Esophagus muscularis mucosa (tissue), 4 donors: ENCODE results near the gene ASB2. TPM values are rescaled to one million over a fixed set of nuclear protein-coding genes. Genes with fewer than 3 reads are reported as not detected.

Source experiments
- DNase-seq: peaks from one replicate; pipeline ENCODE4 v3.0.0-alpha.2; 2017; ENCODE audit errors: extremely low spot score
- H3K27ac ChIP-seq, 4 donors: fragments of 200-600 bp; sonication (generic); replicated peaks in 1 of 4; 1 replicate in 3 of 4; 2 replicates in 1 of 4; pipeline ENCODE4 v1.5.1; 2016 to 2019; ENCODE audit warnings: mild to moderate bottlenecking in 1 of 4
- H3K27me3 ChIP-seq, 4 donors: fragments of 200-600 bp; sonication (generic); one replicate each; pipeline versions ENCODE4 v1.5.1 to v1.6.0; 2016 to 2019
- H3K36me3 ChIP-seq, 4 donors: fragments of 200-600 bp; sonication (generic); one replicate each; pipeline ENCODE4 v1.5.1; 2016 to 2019
- H3K4me1 ChIP-seq, 4 donors: fragments of 200-600 bp; sonication (generic); one replicate each; pipeline ENCODE4 v1.5.1; 2016 to 2019
- H3K4me3 ChIP-seq, 4 donors: fragments of 200-600 bp; sonication (generic); 1 replicate in 2 of 4; 2 replicates in 2 of 4; pipeline ENCODE4 v1.5.1; 2016 to 2019; ENCODE audit warnings: mild to moderate bottlenecking in 4 of 4, moderate library complexity in 1 of 4
- H3K9me3 ChIP-seq, 4 donors: fragments of 200-600 bp; sonication (generic); 1 replicate in 3 of 4; 2 replicates in 1 of 4; pipeline ENCODE4 v1.5.1; 2016 to 2019
- CTCF ChIP-seq, 3 experiments: fragments of 200-600 bp in 2 of 3; fragments of 450-650 bp in 1 of 3; sonication (generic) in 2 of 3; IDR thresholded peaks; one replicate each; pipeline ENCODE4 v1.5.1; 2017 to 2019; ENCODE audit warnings: antibody characterized with exemption in 3 of 3, mild to moderate bottlenecking in 2 of 3, moderate library complexity in 1 of 3
- EP300 ChIP-seq: sonication (generic); formaldehyde crosslinking; IDR thresholded peaks from one replicate; pipeline ENCODE4 v1.6.1; 2017; ENCODE audit warnings: antibody characterized with exemption
- POLR2A ChIP-seq: fragments of 450-650 bp; IDR thresholded peaks from one replicate; pipeline ENCODE4 v1.6.1; 2017; ENCODE audit warnings: antibody characterized with exemption, moderate library complexity, mild to moderate bottlenecking, low read depth
- POLR2AphosphoS5 ChIP-seq, 2 donors: sonication (generic); formaldehyde crosslinking; IDR thresholded peaks; one replicate each; pipeline ENCODE4 v1.6.1; 2017; ENCODE audit warnings: antibody characterized with exemption in 2 of 2
- WGBS: methylation state at CpG from one replicate; pipeline ENCODE4 v1.1.5; 2018; 5-methylcytosine and 5-hydroxymethylcytosine counted together
- intact Hi-C: fragments of 100-400 bp; cut with DNase I; formaldehyde crosslinking; loops from one replicate; pipeline ENCODE4 v1.15.1; 2023
- total RNA-seq, 4 donors: library from RNA; depleted of rRNA; stranded (reverse); fragments of >200 nt; gene quantifications; one replicate each; pipeline versions ENCODE4 v1.1.0 to v1.2.1, GENCODE V29; 2016

ASB2 gene
- total RNA-seq, 4 donors from 2014 or later = 53.5 to 164 (median 105) TPM

DNA sequence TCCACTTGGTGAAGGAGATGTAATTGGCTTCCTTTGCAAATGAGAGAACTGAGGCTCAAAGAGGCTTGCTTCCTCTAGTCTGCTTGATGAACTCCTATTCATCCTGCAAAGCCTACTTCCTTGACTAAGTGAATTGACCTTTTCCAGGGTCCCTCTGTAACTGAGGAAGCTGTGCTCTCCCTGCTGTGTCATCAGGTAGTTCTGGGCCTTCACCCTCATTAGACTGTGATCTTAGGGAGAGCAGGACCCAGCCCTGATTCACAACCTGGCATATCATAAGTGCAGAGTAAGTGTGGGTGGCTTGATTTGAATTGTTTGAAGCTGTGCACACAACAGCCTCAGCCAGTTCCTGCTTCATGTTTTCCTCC is 16.3 kb downstream of the ASB2 start:
- DNase-seq = no peak
- TF ChIP-seq CTCF (IDR thresholded peaks at IDR 0.05) = no peak
- TF ChIP-seq EP300 = no peak
- no peak for TF ChIP-seq POLR2AphosphoS5 (IDR thresholded peaks at IDR 0.05)
- TF ChIP-seq POLR2A = no peak
- Histone ChIP-seq H3K4me1 (peaks cover 67 to 90% (median 85%) of the 10 kb centered on the region in 4 donors), H3K36me3 (peaks cover 0 to 40% (median 20%) of the 10 kb centered on the region in 4 donors), H3K9me3 (no peaks in the 10 kb centered on the region), H3K27ac (peak overlapping the region; percentile 78 to 94 (median 90)), H3K4me3 (no peak overlapping the region), H3K27me3 (no peaks in the 10 kb centered on the region)
- intact Hi-C loops = no loop called here

DNA sequence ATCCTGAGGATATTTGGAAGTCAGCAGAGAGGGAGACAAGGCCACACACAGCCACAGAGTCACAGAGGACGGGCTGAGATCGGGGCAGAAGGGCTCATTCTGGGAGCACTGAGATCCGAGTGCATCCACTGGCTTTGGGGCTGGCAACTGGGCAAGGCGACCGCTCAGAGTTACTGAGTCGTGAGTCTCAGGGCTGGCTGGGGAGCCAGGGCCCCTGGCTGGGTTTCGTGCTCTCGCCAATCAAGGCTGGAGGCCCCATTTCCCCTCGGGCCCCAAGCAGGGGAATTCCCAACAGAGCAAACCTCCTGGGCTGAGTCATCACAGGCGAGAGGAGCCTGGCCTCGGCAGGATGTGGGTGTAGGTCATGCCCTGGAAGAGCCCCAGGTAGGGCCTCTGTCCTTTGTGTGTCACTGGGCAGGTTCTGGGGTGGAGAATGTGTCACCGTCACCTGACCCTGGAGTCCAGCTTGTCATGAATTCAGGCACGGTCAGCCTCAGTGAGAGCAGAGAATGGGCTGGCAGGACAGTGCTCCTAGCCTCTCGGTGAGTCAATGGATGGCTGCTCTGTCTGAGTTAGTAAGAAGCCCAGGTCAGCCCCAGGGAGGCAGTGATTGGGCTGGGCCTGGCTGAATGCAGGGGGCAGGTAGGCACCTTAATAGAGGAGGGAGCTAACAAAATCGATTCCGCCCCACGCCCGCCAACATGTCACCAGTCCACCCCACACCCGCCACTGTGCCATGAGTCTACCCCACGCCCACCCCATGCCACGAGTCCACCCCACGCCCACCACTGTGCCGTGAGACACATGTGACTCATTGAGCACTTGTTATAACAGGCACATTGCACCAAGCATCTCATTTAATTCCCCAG is 16.9 kb downstream of the ASB2 start:
- peaks cover 64 to 90% (median 84%) of the 10 kb centered on the region in 4 donors for H3K4me1 ChIP-seq

GRCh38 chr14:93958567-93959238 is 17.7 kb downstream of the ASB2 start:
- no peaks in the 10 kb centered on the region for H3K9me3 ChIP-seq
- 76% methylated on average over 7 of the region's 7 CpGs for WGBS
- peaks cover 0 to 48% (median 24%) of the 10 kb centered on the region in 4 donors for H3K36me3 ChIP-seq
- intact Hi-C loops = no loop called here
- H3K27ac ChIP-seq = peak overlapping the region; percentile 78 to 94 (median 90)
- TF ChIP-seq CTCF (IDR thresholded peaks at IDR 0.05) (no peak), EP300 (no peak), POLR2A (no peak), POLR2AphosphoS5 (IDR thresholded peaks at IDR 0.05) (no peak)
- no peak overlapping the region for H3K4me3 ChIP-seq
- DNase-seq = no peak
- peaks cover 64 to 90% (median 84%) of the 10 kb centered on the region in 4 donors for H3K4me1 ChIP-seq
- no peaks in the 10 kb centered on the region for H3K27me3 ChIP-seq

More for the DNA sequence above, 16.9 kb downstream of the ASB2 start:
- H3K27ac ChIP-seq = peak overlapping the region; percentile 78 to 94 (median 90)
- 55% methylated on average over 21 of the region's 23 CpGs for WGBS
- peaks cover 0 to 47% (median 22%) of the 10 kb centered on the region in 4 donors for H3K36me3 ChIP-seq
- TF ChIP-seq POLR2A (no peak), POLR2AphosphoS5 (IDR thresholded peaks at IDR 0.05) (peak in 1 of 2 donors; percentile 11)
- H3K4me3 ChIP-seq = no peak overlapping the region
- DNase-seq = no peak
- H3K27me3 ChIP-seq = no peaks in the 10 kb centered on the region
- intact Hi-C loops = no loop called here
- no peaks in the 10 kb centered on the region for H3K9me3 ChIP-seq

DNA sequence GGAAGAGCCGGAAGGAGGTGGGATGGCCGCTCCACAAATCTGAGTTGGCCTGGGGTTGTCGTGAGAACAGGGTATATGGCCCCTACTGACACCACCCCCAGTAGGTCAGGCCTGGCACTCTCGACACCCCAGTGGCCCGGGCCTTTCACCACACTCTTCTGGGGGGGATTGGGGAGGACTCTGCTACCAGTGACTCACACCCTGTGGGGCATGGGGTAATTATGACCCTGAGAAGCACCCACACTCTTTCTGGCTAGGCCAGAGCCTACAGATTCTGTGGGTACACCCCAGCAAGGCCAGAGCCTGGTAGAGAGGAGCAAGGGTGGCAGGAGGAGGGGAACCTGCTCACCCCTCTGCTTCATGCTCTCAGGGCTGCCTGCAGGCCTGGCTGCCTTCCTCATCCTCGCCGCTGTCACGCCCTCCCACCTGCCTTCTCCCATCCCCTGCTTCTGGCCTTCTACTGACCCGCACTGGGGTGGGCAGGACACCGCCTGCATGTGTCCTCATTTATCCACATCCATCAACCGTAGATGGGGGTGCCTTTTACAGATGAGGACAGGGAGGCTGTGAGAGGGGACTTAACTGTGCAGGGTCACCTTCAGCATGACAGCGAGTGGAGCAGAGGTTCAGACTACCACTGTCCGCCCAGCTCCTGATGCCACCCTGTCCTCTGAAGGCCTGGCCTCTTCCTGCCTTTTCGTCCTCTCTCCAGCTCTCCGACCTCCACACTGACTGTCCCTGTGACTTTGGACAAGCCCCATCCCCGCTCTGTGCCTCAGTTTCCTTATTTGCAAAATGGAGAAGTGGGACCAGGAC is 18.4 kb downstream of the ASB2 start:
- WGBS = 88% methylated on average over 7 of the region's 16 CpGs
- Histone ChIP-seq H3K4me1 (peaks cover 58 to 90% (median 84%) of the 10 kb centered on the region in 4 donors), H3K27ac (peak overlapping the region; percentile 78 to 94 (median 90)), H3K27me3 (no peaks in the 10 kb centered on the region), H3K9me3 (no peaks in the 10 kb centered on the region), H3K4me3 (no peak overlapping the region), H3K36me3 (peaks cover 0 to 47% (median 24%) of the 10 kb centered on the region in 4 donors)
- no peak for DNase-seq
- intact Hi-C loops = no loop called here
- TF ChIP-seq POLR2AphosphoS5 (IDR thresholded peaks at IDR 0.05) = no peak
- TF ChIP-seq EP300 = no peak
- no peak for TF ChIP-seq POLR2A
- TF ChIP-seq CTCF (IDR thresholded peaks at IDR 0.05) = no peak
